ENCODE results near the gene SPATA33. TPM values are rescaled to one million over a fixed set of nuclear protein-coding genes. Genes with fewer than 3 reads are reported as not detected.

SPATA33 gene
- total RNA-seq, 1 donor from 2014 or later, result 3.6 TPM

DNA sequence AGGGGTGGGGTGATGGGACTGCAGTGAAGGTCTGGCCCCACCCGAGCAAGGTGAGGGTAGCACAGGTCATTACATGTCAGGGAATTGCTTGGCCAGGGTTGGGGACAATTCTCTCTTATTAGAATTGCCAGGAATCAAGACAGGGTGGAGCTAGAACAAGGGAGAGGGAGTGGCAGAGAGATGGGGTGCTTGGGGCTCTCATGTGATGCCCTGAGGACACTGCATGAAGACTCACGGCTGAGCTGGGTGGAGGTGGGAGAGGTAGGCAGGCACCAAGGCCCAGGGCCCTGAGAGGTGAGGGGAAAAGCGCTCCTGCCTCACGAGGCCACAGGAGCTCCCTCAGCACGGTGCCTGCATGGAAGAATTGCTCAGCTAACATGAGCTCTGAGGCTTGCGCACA is 40.6 kb upstream of the SPATA33 start:
- peaks cover 10% of the 10 kb centered on the region for H3K4me1 ChIP-seq
- no peak overlapping the region for H3K27ac ChIP-seq (replicated peaks)
- TF ChIP-seq, protein P1, sequence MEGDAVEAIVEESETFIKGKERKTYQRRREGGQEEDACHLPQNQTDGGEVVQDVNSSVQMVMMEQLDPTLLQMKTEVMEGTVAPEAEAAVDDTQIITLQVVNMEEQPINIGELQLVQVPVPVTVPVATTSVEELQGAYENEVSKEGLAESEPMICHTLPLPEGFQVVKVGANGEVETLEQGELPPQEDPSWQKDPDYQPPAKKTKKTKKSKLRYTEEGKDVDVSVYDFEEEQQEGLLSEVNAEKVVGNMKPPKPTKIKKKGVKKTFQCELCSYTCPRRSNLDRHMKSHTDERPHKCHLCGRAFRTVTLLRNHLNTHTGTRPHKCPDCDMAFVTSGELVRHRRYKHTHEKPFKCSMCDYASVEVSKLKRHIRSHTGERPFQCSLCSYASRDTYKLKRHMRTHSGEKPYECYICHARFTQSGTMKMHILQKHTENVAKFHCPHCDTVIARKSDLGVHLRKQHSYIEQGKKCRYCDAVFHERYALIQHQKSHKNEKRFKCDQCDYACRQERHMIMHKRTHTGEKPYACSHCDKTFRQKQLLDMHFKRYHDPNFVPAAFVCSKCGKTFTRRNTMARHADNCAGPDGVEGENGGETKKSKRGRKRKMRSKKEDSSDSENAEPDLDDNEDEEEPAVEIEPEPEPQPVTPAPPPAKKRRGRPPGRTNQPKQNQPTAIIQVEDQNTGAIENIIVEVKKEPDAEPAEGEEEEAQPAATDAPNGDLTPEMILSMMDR (IDR thresholded peaks at IDR 0.05; ENCODE audit: borderline replicate concordance), result no peak
- intact Hi-C loops (cut with micrococcal nuclease), result no loop called here
- H3K9me3 ChIP-seq (replicated peaks), result no peaks in the 10 kb centered on the region
- H3K4me3 ChIP-seq, result no peak overlapping the region
- no peaks in the 10 kb centered on the region for H3K36me3 ChIP-seq
- DNase-seq, result no peak
- H3K27me3 ChIP-seq (ENCODE audit: low read depth), result peaks cover 80% of the 10 kb centered on the region

DNA sequence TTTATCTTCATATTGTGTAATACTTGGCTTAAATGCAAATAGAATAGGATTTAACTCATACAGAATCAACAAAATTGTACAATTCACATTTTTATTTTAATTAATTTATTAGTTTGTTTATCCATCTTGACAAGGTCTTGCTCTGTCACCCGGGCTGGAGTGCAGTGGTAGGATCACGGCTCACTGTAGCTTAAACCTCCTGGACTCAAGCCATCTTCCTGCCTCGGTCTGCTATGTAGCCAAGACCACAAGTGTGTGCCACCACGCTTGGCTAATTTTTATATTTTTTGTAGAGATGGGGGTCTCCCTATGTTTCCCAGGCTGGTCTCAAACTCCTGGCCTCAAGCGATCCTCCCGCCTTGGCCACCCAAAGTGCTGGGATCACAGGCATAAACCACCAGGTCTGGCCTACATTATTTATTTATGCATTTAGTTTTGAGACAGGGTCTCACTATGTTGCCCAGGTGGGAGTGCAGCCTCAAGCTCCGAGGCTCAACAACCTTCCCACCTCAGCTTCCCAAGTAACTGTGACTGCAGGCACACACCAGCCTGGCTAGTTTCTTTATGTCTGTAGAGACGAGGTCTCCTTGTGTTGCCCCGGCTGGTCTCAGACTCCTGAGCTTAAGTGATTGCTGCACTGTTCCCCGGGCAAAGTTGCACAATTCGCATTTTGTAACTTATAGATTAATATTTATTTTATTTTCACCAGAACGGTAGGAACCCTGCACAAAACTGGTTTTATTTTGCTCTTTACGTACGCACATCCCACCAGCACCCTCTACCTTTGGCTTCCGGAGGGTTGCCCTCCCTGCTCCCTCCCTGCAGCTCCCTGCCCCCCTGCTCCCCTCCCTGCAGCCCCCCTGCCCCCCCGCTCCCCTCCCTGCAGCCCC is 39.3 kb upstream of the SPATA33 start:
- H3K4me1 ChIP-seq, result peaks cover 10% of the 10 kb centered on the region
- DNase-seq, result no peak
- no peaks in the 10 kb centered on the region for H3K9me3 ChIP-seq (replicated peaks)
- H3K4me3 ChIP-seq, result no peak overlapping the region
- peaks cover 75% of the 10 kb centered on the region for H3K27me3 ChIP-seq (ENCODE audit: low read depth)
- intact Hi-C loops (cut with micrococcal nuclease), result no loop called here
- no peaks in the 10 kb centered on the region for H3K36me3 ChIP-seq
- TF ChIP-seq, protein P1 (IDR thresholded peaks at IDR 0.05; ENCODE audit: borderline replicate concordance), result no peak
- no peak overlapping the region for H3K27ac ChIP-seq (replicated peaks)

GRCh38 chr16:89619840-89620239 is 37.8 kb upstream of the SPATA33 start:
- Histone ChIP-seq H3K4me3 (no peak overlapping the region), H3K9me3 (replicated peaks) (no peaks in the 10 kb centered on the region), H3K27me3 (ENCODE audit: low read depth) (peaks cover 75% of the 10 kb centered on the region), H3K27ac (replicated peaks) (no peak overlapping the region), H3K36me3 (no peaks in the 10 kb centered on the region), H3K4me1 (peaks cover 17% of the 10 kb centered on the region)
- intact Hi-C loops (cut with micrococcal nuclease), result no loop called here
- DNase-seq, result no peak
- TF ChIP-seq, protein P1 (IDR thresholded peaks at IDR 0.05; ENCODE audit: borderline replicate concordance), result no peak

GRCh38 chr16:89620406-89620841 is 37.2 kb upstream of the SPATA33 start:
- TF ChIP-seq, protein P1 (IDR thresholded peaks at IDR 0.05; ENCODE audit: borderline replicate concordance), result no peak
- DNase-seq, result no peak
- intact Hi-C loops (cut with micrococcal nuclease), result no loop called here
- Histone ChIP-seq H3K36me3 (no peaks in the 10 kb centered on the region), H3K4me3 (no peak overlapping the region), H3K27ac (replicated peaks) (no peak overlapping the region), H3K9me3 (replicated peaks) (no peaks in the 10 kb centered on the region), H3K27me3 (ENCODE audit: low read depth) (peaks cover 74% of the 10 kb centered on the region), H3K4me1 (peaks cover 17% of the 10 kb centered on the region)

- H3K27me3 ChIP-seq (ENCODE audit: low read depth), result peaks cover 75% of the 10 kb centered on the region
These were observed 36.4 kb upstream of the SPATA33 start for GRCh38 chr16:89621136-89621697.

More at GRCh38 chr16:89621136-89621697, 36.4 kb upstream of the SPATA33 start:
- H3K27ac ChIP-seq (replicated peaks), result no peak overlapping the region
- TF ChIP-seq, protein P1 (IDR thresholded peaks at IDR 0.05; ENCODE audit: borderline replicate concordance), result no peak
- peaks cover 17% of the 10 kb centered on the region for H3K4me1 ChIP-seq
- intact Hi-C loops (cut with micrococcal nuclease), result no loop called here
- H3K36me3 ChIP-seq, result no peaks in the 10 kb centered on the region
- no peak overlapping the region for H3K4me3 ChIP-seq
- no peaks in the 10 kb centered on the region for H3K9me3 ChIP-seq (replicated peaks)
- DNase-seq, result no peak

All from left ventricle myocardium inferior (tissue), 1 donor.